ENCODE measurements around the gene SET. TPM values are rescaled to one million over a fixed set of nuclear protein-coding genes. Genes with fewer than 3 reads are reported as not detected.
A peak's percentile ranks its signal among the peaks of the same experiment; 100 is the strongest.

Gene SET
- total RNA-seq, 1 experiment from 2014 or later = 1,129 TPM

GRCh38 chr9:128653908-128654307 lies 35.1 kb upstream of the SET start:
- Mint-ChIP-seq H3K4me1 (peaks cover 3% of the 10 kb centered on the region; the same call in 1 of the 2 replicates), H3K4me3 (no peak overlapping the region), H3K9me3 (no peaks in the 10 kb centered on the region), H3K27ac (peak overlapping the region; percentile 63; the same call in 1 of the 2 replicates), H3K36me3 (no peaks in the 10 kb centered on the region), H3K27me3 (ENCODE audit: low read depth) (no peaks in the 10 kb centered on the region)
- DNase-seq (ENCODE audit: low spot score) (no peak), ATAC-seq (no peak)
- CTCF ChIA-PET = interaction anchor here (0.5 to 3.2 kb wide), 3 partner anchors 18 to 359 kb away, joined by 3 to 8 read pairs (median 5); partner anchors contain the start of gene PKN3
- TF ChIP-seq, protein P1, sequence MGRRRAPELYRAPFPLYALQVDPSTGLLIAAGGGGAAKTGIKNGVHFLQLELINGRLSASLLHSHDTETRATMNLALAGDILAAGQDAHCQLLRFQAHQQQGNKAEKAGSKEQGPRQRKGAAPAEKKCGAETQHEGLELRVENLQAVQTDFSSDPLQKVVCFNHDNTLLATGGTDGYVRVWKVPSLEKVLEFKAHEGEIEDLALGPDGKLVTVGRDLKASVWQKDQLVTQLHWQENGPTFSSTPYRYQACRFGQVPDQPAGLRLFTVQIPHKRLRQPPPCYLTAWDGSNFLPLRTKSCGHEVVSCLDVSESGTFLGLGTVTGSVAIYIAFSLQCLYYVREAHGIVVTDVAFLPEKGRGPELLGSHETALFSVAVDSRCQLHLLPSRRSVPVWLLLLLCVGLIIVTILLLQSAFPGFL (CRISPR knock-in tag; IDR thresholded peaks at IDR 0.05; ENCODE audit: borderline replicate concordance) = no peak
- TF ChIP-seq ZNF219 (CRISPR knock-in tag; IDR thresholded peaks at IDR 0.05; ENCODE audit: borderline replicate concordance) (no peak), MAX (CRISPR knock-in tag; IDR thresholded peaks at IDR 0.05) (no peak), USF1 (CRISPR knock-in tag; IDR thresholded peaks at IDR 0.05) (no peak), NR1H2 (CRISPR knock-in tag; IDR thresholded peaks at IDR 0.05) (no peak), JAZF1 (CRISPR knock-in tag; IDR thresholded peaks at IDR 0.05) (no peak), FOXJ3 (CRISPR knock-in tag; IDR thresholded peaks at IDR 0.05; ENCODE audit: borderline replicate concordance) (no peak), SMAD4 (CRISPR knock-in tag; IDR thresholded peaks at IDR 0.05) (no peak)
- POLR2A ChIA-PET = no interaction called here

DNA sequence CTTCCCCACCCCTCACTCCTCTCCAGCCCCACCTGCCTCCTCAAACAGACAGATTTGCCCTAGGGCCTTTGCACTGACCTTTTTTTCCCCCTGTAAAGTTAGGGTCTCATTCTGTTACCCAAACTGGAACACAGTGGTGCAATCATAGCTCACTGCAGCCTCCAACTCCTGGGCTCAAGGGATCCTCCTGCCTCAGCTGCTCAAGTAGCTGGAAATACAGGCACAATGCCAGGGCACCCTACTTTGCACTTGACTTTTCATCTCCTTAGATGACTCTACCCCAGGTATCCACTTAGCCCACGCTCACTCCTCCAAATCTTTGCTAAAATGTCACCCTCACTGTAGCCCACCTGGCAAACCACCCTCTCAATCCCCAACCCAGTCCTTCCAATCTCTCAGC lies 34.5 kb upstream of the SET start:
- Mint-ChIP-seq H3K27me3 (ENCODE audit: low read depth) (no peaks in the 10 kb centered on the region), H3K9me3 (no peaks in the 10 kb centered on the region), H3K36me3 (no peaks in the 10 kb centered on the region), H3K27ac (peak overlapping the region; percentile 63), H3K4me1 (peaks cover 3% of the 10 kb centered on the region; the same call in 1 of the 2 replicates), H3K4me3 (no peak overlapping the region)
- DNase-seq (ENCODE audit: low spot score) (no peak), ATAC-seq (no peak)
- TF ChIP-seq E2F4 (CRISPR knock-in tag; IDR thresholded peaks at IDR 0.05; ENCODE audit: borderline replicate concordance, low read depth) = no peak
- no peak for TF ChIP-seq MAX (CRISPR knock-in tag; IDR thresholded peaks at IDR 0.05)
- no peak for TF ChIP-seq FOXJ3 (CRISPR knock-in tag; IDR thresholded peaks at IDR 0.05; ENCODE audit: borderline replicate concordance)
- no peak for TF ChIP-seq ETV6 (CRISPR knock-in tag; IDR thresholded peaks at IDR 0.05)
- no peak for TF ChIP-seq RORB (CRISPR knock-in tag; IDR thresholded peaks at IDR 0.05)
- no peak for TF ChIP-seq ATF1 (CRISPR knock-in tag; IDR thresholded peaks at IDR 0.05)
- TF ChIP-seq CREB1 (CRISPR knock-in tag; IDR thresholded peaks at IDR 0.05) = no peak
- TF ChIP-seq, protein P2, sequence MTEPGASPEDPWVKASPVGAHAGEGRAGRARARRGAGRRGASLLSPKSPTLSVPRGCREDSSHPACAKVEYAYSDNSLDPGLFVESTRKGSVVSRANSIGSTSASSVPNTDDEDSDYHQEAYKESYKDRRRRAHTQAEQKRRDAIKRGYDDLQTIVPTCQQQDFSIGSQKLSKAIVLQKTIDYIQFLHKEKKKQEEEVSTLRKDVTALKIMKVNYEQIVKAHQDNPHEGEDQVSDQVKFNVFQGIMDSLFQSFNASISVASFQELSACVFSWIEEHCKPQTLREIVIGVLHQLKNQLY (CRISPR knock-in tag; IDR thresholded peaks at IDR 0.05) = no peak
- no peak for TF ChIP-seq TCF7 (CRISPR knock-in tag; IDR thresholded peaks at IDR 0.05; ENCODE audit: low read depth)
- no peak for TF ChIP-seq TEAD4 (CRISPR knock-in tag; IDR thresholded peaks at IDR 0.05)
- no peak for TF ChIP-seq GRHL2 (CRISPR knock-in tag; IDR thresholded peaks at IDR 0.05; ENCODE audit: insufficient replicate concordance, severe bottlenecking)
- ChIA-PET POLR2A (interaction anchor here (0.7 kb wide), 1 partner anchor 70 kb away, joined by 3 read pairs; no protein-coding TSS in a partner anchor), CTCF (interaction anchor here (1.0 to 3.2 kb wide), 2 partner anchors 19 to 48 kb away, joined by 5 to 8 read pairs; partner anchors contain the start of gene PKN3)
